ENCODE measurements around the gene ARMC8. TPM values are rescaled to one million over a fixed set of nuclear protein-coding genes. Genes with fewer than 3 reads are reported as not detected.

Gene ARMC8
- total RNA-seq, 1 donor from 2014 or later = 39.6 TPM

DNA sequence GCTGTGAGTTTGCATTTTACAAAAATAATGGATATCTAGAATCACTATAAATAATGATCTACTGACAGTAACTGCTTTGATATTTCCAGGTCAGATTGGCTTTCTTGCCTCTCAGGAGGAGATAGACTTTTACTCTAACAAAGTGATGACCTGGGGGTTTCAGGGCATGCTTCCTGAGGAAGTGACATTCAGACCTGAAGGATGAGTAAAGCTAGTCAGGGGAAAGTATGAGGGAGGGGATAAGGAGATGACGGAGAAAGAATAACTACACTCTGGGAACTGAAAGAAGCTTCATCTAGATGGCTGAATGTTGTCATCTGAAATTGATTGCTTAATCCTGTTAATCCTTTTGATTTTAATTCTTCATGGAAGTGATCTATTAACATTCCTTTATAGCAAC lies 32.2 kb downstream of the ARMC8 start:
- TF ChIP-seq, protein P1, sequence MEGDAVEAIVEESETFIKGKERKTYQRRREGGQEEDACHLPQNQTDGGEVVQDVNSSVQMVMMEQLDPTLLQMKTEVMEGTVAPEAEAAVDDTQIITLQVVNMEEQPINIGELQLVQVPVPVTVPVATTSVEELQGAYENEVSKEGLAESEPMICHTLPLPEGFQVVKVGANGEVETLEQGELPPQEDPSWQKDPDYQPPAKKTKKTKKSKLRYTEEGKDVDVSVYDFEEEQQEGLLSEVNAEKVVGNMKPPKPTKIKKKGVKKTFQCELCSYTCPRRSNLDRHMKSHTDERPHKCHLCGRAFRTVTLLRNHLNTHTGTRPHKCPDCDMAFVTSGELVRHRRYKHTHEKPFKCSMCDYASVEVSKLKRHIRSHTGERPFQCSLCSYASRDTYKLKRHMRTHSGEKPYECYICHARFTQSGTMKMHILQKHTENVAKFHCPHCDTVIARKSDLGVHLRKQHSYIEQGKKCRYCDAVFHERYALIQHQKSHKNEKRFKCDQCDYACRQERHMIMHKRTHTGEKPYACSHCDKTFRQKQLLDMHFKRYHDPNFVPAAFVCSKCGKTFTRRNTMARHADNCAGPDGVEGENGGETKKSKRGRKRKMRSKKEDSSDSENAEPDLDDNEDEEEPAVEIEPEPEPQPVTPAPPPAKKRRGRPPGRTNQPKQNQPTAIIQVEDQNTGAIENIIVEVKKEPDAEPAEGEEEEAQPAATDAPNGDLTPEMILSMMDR (IDR thresholded peaks at IDR 0.05; ENCODE audit: unreplicated experiment) = no peak
- peaks cover 21% of the 10 kb centered on the region for H3K4me1 Mint-ChIP-seq (ENCODE audit: unreplicated experiment)
- H3K9me3 Mint-ChIP-seq (ENCODE audit: unreplicated experiment) = no peaks in the 10 kb centered on the region
- peak overlapping the region; percentile 84 for H3K27ac Mint-ChIP-seq (ENCODE audit: unreplicated experiment)
- H3K36me3 Mint-ChIP-seq (ENCODE audit: low read depth, unreplicated experiment) = no peaks in the 10 kb centered on the region
- H3K4me3 Mint-ChIP-seq (ENCODE audit: unreplicated experiment) = no peak overlapping the region
- DNase-seq (ENCODE audit: low spot score) = no peak
- no peaks in the 10 kb centered on the region for H3K27me3 Mint-ChIP-seq (ENCODE audit: unreplicated experiment)

DNA sequence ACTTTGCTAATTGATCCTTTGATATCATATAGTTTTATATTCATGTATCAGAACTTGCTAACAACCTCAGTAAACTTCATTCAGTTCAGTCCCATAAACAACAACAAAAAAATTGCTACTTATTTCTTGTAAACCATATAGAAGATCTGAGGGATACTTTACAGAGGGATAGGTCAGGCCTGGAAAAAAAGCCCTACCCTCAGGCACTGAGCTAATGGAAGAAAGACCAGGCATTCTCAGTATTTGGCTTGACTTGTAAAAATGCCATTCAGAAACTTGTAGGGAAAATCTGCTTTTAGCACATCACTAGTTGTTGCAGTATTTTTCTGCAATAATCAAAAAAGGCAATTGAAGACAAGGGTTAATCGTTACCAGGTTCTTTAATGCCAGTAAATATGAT lies 33.1 kb downstream of the ARMC8 start:
- no peaks in the 10 kb centered on the region for H3K9me3 Mint-ChIP-seq (ENCODE audit: unreplicated experiment)
- TF ChIP-seq, protein P1 (IDR thresholded peaks at IDR 0.05; ENCODE audit: unreplicated experiment) = no peak
- H3K4me3 Mint-ChIP-seq (ENCODE audit: unreplicated experiment) = no peak overlapping the region
- H3K4me1 Mint-ChIP-seq (ENCODE audit: unreplicated experiment) = peaks cover 21% of the 10 kb centered on the region
- peaks cover 3% of the 10 kb centered on the region for H3K36me3 Mint-ChIP-seq (ENCODE audit: low read depth, unreplicated experiment)
- DNase-seq (ENCODE audit: low spot score) = no peak
- peak overlapping the region; percentile 84 for H3K27ac Mint-ChIP-seq (ENCODE audit: unreplicated experiment)
- H3K27me3 Mint-ChIP-seq (ENCODE audit: unreplicated experiment) = peaks cover 1% of the 10 kb centered on the region

DNA sequence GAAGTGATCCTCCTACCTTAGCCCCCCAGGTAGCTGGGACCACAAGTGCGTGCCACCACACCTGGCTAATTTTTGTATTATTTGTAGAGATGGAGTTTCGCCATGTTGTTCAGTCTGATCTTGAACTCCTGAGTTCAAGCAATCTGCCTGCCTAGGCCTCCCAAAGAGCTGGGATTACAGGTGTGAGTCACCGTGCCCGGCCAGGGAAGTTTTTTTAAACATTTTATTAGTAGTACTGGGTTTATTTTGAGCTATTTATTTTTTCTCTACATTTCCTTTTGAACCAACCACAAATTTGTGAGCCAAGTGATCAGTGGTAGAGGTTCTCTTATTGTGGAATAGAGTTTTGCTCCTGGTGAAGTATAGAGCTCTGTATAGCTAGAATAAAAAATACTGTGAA lies 33.7 kb downstream of the ARMC8 start:
- Mint-ChIP-seq H3K36me3 (ENCODE audit: low read depth, unreplicated experiment) (peaks cover 8% of the 10 kb centered on the region), H3K4me1 (ENCODE audit: unreplicated experiment) (peaks cover 21% of the 10 kb centered on the region), H3K9me3 (ENCODE audit: unreplicated experiment) (no peaks in the 10 kb centered on the region), H3K27me3 (ENCODE audit: unreplicated experiment) (peaks cover 1% of the 10 kb centered on the region), H3K4me3 (ENCODE audit: unreplicated experiment) (no peak overlapping the region), H3K27ac (ENCODE audit: unreplicated experiment) (peak overlapping the region; percentile 20)
- DNase-seq (ENCODE audit: low spot score) = no peak
- TF ChIP-seq, protein P1 (IDR thresholded peaks at IDR 0.05; ENCODE audit: unreplicated experiment) = no peak

DNA sequence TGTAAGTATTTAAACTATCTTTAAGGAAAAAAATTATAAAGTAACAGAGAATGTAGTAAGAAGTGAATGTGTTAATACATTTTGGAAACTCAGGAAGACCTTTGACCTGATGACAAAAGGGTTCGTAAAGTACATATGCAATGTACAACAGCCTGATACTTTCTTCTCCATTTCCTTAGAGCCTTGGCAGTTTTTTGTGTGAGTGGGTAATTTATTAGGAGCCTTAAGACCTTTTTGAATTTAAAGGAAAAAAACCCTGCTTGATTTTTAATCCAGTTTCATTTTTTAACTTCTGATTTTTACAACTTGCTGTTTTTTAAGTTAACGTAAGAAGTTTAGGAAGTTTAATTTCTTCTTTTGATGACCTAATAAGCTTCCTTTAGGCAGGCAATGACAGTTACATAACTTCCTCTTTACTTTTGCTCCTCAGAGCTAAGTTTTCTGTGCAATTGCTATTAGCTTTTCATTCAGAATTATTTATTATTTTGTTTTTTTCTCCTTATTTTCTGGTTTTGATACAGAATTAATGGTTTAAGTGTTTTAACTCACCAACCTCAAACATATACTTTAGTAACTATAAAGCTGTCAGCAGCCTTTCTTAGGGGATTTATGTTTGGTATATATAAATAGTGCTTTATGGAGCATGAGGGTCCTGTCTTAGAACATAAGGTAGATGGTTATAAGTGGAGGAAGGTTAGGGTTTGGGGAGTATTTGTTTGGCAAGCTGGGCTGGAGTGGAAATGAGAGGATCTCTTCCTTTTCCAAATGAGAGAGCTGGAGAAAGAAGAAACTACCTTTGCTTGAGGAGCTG lies 35.2 kb downstream of the ARMC8 start:
- no peak for DNase-seq (ENCODE audit: low spot score)
- peak overlapping the region; percentile 19 for H3K27ac Mint-ChIP-seq (ENCODE audit: unreplicated experiment)
- peaks cover 1% of the 10 kb centered on the region for H3K27me3 Mint-ChIP-seq (ENCODE audit: unreplicated experiment)
- peaks cover 13% of the 10 kb centered on the region for H3K36me3 Mint-ChIP-seq (ENCODE audit: low read depth, unreplicated experiment)
- H3K9me3 Mint-ChIP-seq (ENCODE audit: unreplicated experiment) = no peaks in the 10 kb centered on the region
- no peak overlapping the region for H3K4me3 Mint-ChIP-seq (ENCODE audit: unreplicated experiment)
- H3K4me1 Mint-ChIP-seq (ENCODE audit: unreplicated experiment) = peaks cover 21% of the 10 kb centered on the region
- TF ChIP-seq, protein P1 (IDR thresholded peaks at IDR 0.05; ENCODE audit: unreplicated experiment) = no peak

DNA sequence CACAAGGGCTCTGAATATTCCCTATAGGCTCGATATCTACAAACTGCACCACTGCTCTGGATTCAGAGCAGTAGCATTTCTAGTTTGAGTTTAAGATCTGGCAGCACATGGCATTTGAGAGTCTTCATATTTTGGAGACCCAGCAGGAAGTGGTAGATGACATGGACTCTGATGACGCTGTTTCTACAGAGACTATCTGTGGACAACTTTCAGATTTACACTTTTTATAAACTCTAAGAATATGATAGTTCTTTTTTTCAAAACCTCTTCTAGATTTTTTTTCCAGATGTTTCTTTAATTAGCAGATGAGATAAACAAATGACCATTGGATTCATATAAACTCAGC lies 35.8 kb downstream of the ARMC8 start:
- TF ChIP-seq, protein P1 (IDR thresholded peaks at IDR 0.05; ENCODE audit: unreplicated experiment) = no peak
- no peak overlapping the region for H3K4me3 Mint-ChIP-seq (ENCODE audit: unreplicated experiment)
- DNase-seq (ENCODE audit: low spot score) = no peak
- peaks cover 13% of the 10 kb centered on the region for H3K36me3 Mint-ChIP-seq (ENCODE audit: low read depth, unreplicated experiment)
- peaks cover 21% of the 10 kb centered on the region for H3K4me1 Mint-ChIP-seq (ENCODE audit: unreplicated experiment)
- peaks cover 1% of the 10 kb centered on the region for H3K27me3 Mint-ChIP-seq (ENCODE audit: unreplicated experiment)
- no peaks in the 10 kb centered on the region for H3K9me3 Mint-ChIP-seq (ENCODE audit: unreplicated experiment)
- H3K27ac Mint-ChIP-seq (ENCODE audit: unreplicated experiment) = peak overlapping the region; percentile 19
